ENCODE results near the gene B3GNT5. TPM values are rescaled to one million over a fixed set of nuclear protein-coding genes. Genes with fewer than 3 reads are reported as not detected.

Gene B3GNT5
- total RNA-seq, 4 donors from 2014 or later, result 18.2 to 41.2 (median 26.0) TPM

GRCh38 chr3:183272791-183273190, 19.7 kb downstream of the B3GNT5 start:
- Histone ChIP-seq H3K4me3 (no peak overlapping the region), H3K27ac (peak overlapping the region in 1 of 4 donors; percentile 31), H3K4me1 (peaks cover 21 to 25% of the 10 kb centered on the region in 2 donors), H3K9me3 (no peaks in the 10 kb centered on the region), H3K36me3 (no peaks in the 10 kb centered on the region), H3K27me3 (no peaks in the 10 kb centered on the region)
- TF ChIP-seq CTCF (IDR thresholded peaks at IDR 0.05 in 4 of 5, conservative IDR thresholded peaks at IDR 0.05 in 1 of 5) (no peak), POLR2A (IDR thresholded peaks at IDR 0.05) (no peak)
- ATAC-seq, result no peak
- in situ Hi-C loops (cut with MboI; ENCODE audit: low sequenced_read_pairs in 4 of 4), result no loop called here
- DNase-seq, result no peak
- intact Hi-C loops (cut with DNase I; ENCODE audit: low total_unique reads), result no loop called here

- H3K9me3 ChIP-seq, result no peaks in the 10 kb centered on the region
- no peak overlapping the region for H3K4me3 ChIP-seq
- H3K4me1 ChIP-seq, result peaks cover 17 to 21% of the 10 kb centered on the region in 2 donors
- H3K36me3 ChIP-seq, result no peaks in the 10 kb centered on the region
- H3K27me3 ChIP-seq, result no peaks in the 10 kb centered on the region
- H3K27ac ChIP-seq, result no peak overlapping the region
- DNase-seq (no peak), ATAC-seq (no peak)
- in situ Hi-C loops (cut with MboI; ENCODE audit: low sequenced_read_pairs in 4 of 4), result no loop called here
- TF ChIP-seq POLR2A (IDR thresholded peaks at IDR 0.05) (no peak), CTCF (IDR thresholded peaks at IDR 0.05 in 4 of 5, conservative IDR thresholded peaks at IDR 0.05 in 1 of 5) (no peak)
- intact Hi-C loops (cut with DNase I; ENCODE audit: low total_unique reads), result no loop called here
Measured at GRCh38 chr3:183274609-183275008, 21.6 kb downstream of the B3GNT5 start.

- Histone ChIP-seq H3K4me3 (no peak overlapping the region), H3K4me1 (peaks cover 17 to 21% of the 10 kb centered on the region in 2 donors), H3K36me3 (no peaks in the 10 kb centered on the region), H3K27me3 (no peaks in the 10 kb centered on the region), H3K9me3 (no peaks in the 10 kb centered on the region), H3K27ac (no peak overlapping the region)
- no peak for DNase-seq
- in situ Hi-C loops (cut with MboI; ENCODE audit: low sequenced_read_pairs in 4 of 4) (no loop called here), intact Hi-C loops (cut with DNase I; ENCODE audit: low total_unique reads) (no loop called here)
- TF ChIP-seq CTCF (IDR thresholded peaks at IDR 0.05 in 4 of 5, conservative IDR thresholded peaks at IDR 0.05 in 1 of 5), result no peak
- TF ChIP-seq POLR2A (IDR thresholded peaks at IDR 0.05), result no peak
- no peak for ATAC-seq
Measured at GRCh38 chr3:183275418-183275817, 22.4 kb downstream of the B3GNT5 start.

- Histone ChIP-seq H3K4me1 (peaks cover 17 to 21% of the 10 kb centered on the region in 2 donors), H3K36me3 (no peaks in the 10 kb centered on the region), H3K9me3 (no peaks in the 10 kb centered on the region), H3K27me3 (no peaks in the 10 kb centered on the region), H3K4me3 (no peak overlapping the region), H3K27ac (no peak overlapping the region)
- no peak for TF ChIP-seq POLR2A (IDR thresholded peaks at IDR 0.05)
- TF ChIP-seq CTCF (IDR thresholded peaks at IDR 0.05 in 4 of 5, conservative IDR thresholded peaks at IDR 0.05 in 1 of 5), result no peak
- in situ Hi-C loops (cut with MboI; ENCODE audit: low sequenced_read_pairs in 4 of 4) (no loop called here), intact Hi-C loops (cut with DNase I; ENCODE audit: low total_unique reads) (no loop called here)
- no peak for ATAC-seq
- no peak for DNase-seq
Measured at GRCh38 chr3:183275937-183276336, 22.9 kb downstream of the B3GNT5 start.

- peaks cover 11 to 13% of the 10 kb centered on the region in 2 donors for H3K4me1 ChIP-seq
- intact Hi-C loops (cut with DNase I; ENCODE audit: low total_unique reads), result no loop called here
- TF ChIP-seq POLR2A (IDR thresholded peaks at IDR 0.05), result no peak
- TF ChIP-seq CTCF (IDR thresholded peaks at IDR 0.05 in 4 of 5, conservative IDR thresholded peaks at IDR 0.05 in 1 of 5), result no peak
- no peaks in the 10 kb centered on the region for H3K27me3 ChIP-seq
- no peak overlapping the region for H3K27ac ChIP-seq
- H3K4me3 ChIP-seq, result no peak overlapping the region
- no peak for ATAC-seq
- in situ Hi-C loops (cut with MboI; ENCODE audit: low sequenced_read_pairs in 4 of 4), result no loop called here
- DNase-seq, result no peak
- no peaks in the 10 kb centered on the region for H3K9me3 ChIP-seq
- H3K36me3 ChIP-seq, result no peaks in the 10 kb centered on the region
Measured at GRCh38 chr3:183277260-183277659, 24.2 kb downstream of the B3GNT5 start.

All from gastrocnemius medialis (tissue), 4 donors.